Breast epithelium (tissue), 4 donors: ENCODE data around the gene DNAJC13. TPM values are rescaled to one million over a fixed set of nuclear protein-coding genes. Genes with fewer than 3 reads are reported as not detected.

Source experiments
- DNase-seq, 2 donors: peaks; one replicate each; pipeline ENCODE4 v3.0.0-alpha.2; 2019; ENCODE audit warnings: low spot score in 2 of 2
- H3K27ac ChIP-seq, 2 donors: fragments of 200-600 bp; sonication (generic) in 1 of 2; one replicate each; pipeline ENCODE4 v1.5.1; 2016 to 2019; ENCODE audit warnings: mild to moderate bottlenecking in 1 of 2
- H3K27me3 ChIP-seq, 2 donors: fragments of 200-600 bp; sonication (generic) in 1 of 2; one replicate each; pipeline versions ENCODE4 v1.5.1 to v1.6.0; 2017 to 2019; ENCODE audit warnings: control low read depth in 1 of 2, mild to moderate bottlenecking in 1 of 2
- H3K36me3 ChIP-seq: fragments of 200-600 bp; one replicate; pipeline ENCODE4 v1.5.1; 2019
- H3K4me1 ChIP-seq, 2 donors: fragments of 200-600 bp; sonication (generic); one replicate each; pipeline ENCODE4 v1.5.1; 2016 to 2019; ENCODE audit warnings: control low read depth in 1 of 2
- H3K4me3 ChIP-seq, 3 donors: fragments of 200-600 bp; sonication (generic); 1 replicate in 2 of 3; 2 replicates in 1 of 3; pipeline ENCODE4 v1.5.1; 2016 to 2019; ENCODE audit warnings: mild to moderate bottlenecking in 3 of 3, moderate library complexity in 2 of 3
- H3K9me3 ChIP-seq, 2 donors: fragments of 200-600 bp; sonication (generic) in 1 of 2; one replicate each; pipeline ENCODE4 v1.5.1; 2016 to 2019; ENCODE audit warnings: control low read depth in 1 of 2
- POLR2A ChIP-seq: fragments of 450-650 bp; IDR thresholded peaks from one replicate; pipeline ENCODE4 v1.6.1; 2016; ENCODE audit warnings: antibody characterized with exemption, mild to moderate bottlenecking, moderate library complexity
- POLR2AphosphoS5 ChIP-seq, 3 donors: sonication (generic); formaldehyde crosslinking; IDR thresholded peaks; one replicate each; pipeline ENCODE4 v1.6.1; 2017; ENCODE audit warnings: antibody characterized with exemption in 3 of 3
- intact Hi-C: fragments of 100-400 bp; cut with DNase I; formaldehyde crosslinking; loops from one replicate; pipeline ENCODE4 v1.15.1; 2023; ENCODE audit warnings: low total_unique reads
- total RNA-seq, 3 donors: library from RNA; depleted of rRNA; stranded (reverse); fragments of >200 nt; gene quantifications; one replicate each; pipeline ENCODE4 v1.1.0, GENCODE V29; 2016
- TF ChIP-seq, protein P1 (sequence below), 3 donors: fragments of 450-650 bp; IDR thresholded peaks; one replicate each; pipeline ENCODE4 v1.5.1; 2016 to 2017; ENCODE audit warnings: antibody characterized with exemption in 3 of 3, mild to moderate bottlenecking in 3 of 3, moderate library complexity in 3 of 3

Gene DNAJC13
- total RNA-seq, 3 donors from 2014 or later = 42.0 to 56.5 (median 53.6) TPM

DNA sequence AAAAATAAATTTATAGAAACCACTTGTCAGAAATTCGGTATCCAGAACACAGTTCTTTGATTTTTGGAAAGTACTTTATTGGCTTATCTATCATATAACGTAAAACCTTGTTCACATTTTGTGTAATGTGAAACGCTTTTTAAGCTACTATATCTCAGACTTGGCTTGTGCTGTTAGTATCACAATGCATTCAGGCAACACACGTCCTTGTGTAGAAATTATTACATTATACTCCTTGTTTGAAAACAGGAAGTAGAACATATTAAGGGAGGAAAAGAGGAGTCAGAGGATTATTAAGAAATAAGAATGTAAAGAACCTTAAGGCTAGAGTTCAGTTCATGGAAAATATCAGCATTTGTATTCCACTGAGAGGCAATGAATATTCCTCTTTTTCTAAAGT is 1.6 kb downstream of the DNAJC13 start:
- Histone ChIP-seq H3K9me3 (no peaks in the 10 kb centered on the region), H3K4me3 (peak overlapping the region; percentile 68 to 99 (median 95)), H3K36me3 (no peaks in the 10 kb centered on the region), H3K27ac (no peak overlapping the region), H3K4me1 (peaks cover 4 to 9% of the 10 kb centered on the region in 2 donors), H3K27me3 (no peaks in the 10 kb centered on the region)
- no peak for DNase-seq
- intact Hi-C loops = no loop called here
- TF ChIP-seq, protein P1, sequence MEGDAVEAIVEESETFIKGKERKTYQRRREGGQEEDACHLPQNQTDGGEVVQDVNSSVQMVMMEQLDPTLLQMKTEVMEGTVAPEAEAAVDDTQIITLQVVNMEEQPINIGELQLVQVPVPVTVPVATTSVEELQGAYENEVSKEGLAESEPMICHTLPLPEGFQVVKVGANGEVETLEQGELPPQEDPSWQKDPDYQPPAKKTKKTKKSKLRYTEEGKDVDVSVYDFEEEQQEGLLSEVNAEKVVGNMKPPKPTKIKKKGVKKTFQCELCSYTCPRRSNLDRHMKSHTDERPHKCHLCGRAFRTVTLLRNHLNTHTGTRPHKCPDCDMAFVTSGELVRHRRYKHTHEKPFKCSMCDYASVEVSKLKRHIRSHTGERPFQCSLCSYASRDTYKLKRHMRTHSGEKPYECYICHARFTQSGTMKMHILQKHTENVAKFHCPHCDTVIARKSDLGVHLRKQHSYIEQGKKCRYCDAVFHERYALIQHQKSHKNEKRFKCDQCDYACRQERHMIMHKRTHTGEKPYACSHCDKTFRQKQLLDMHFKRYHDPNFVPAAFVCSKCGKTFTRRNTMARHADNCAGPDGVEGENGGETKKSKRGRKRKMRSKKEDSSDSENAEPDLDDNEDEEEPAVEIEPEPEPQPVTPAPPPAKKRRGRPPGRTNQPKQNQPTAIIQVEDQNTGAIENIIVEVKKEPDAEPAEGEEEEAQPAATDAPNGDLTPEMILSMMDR (IDR thresholded peaks at IDR 0.05) = no peak
- TF ChIP-seq POLR2AphosphoS5 (IDR thresholded peaks at IDR 0.05) (no peak), POLR2A (no peak)

DNA sequence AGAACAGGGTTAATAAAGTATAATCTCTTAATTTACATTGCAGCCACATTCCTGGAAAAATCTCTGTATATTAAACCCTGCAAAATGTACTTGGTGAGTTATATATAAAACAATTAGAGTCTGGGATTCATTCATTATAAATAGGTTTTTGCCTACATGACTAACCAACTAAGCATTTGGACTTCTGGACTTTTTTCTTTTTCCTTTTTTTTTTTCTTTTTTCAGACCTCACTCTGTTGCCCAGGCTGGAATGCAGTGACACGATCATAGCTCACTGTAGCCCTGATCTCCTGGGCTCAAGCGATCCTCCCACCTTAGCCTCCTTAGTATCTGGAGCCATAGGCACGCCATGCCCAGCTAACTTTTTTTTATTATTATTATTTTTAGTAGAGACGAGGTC is 4.5 kb downstream of the DNAJC13 start:
- TF ChIP-seq POLR2AphosphoS5 (IDR thresholded peaks at IDR 0.05) (no peak), POLR2A (no peak)
- TF ChIP-seq, protein P1 (IDR thresholded peaks at IDR 0.05) = no peak
- Histone ChIP-seq H3K9me3 (no peaks in the 10 kb centered on the region), H3K4me3 (no peak overlapping the region), H3K27ac (no peak overlapping the region), H3K27me3 (no peaks in the 10 kb centered on the region), H3K4me1 (peaks cover 4 to 9% of the 10 kb centered on the region in 2 donors), H3K36me3 (no peaks in the 10 kb centered on the region)
- intact Hi-C loops = no loop called here
- no peak for DNase-seq

DNA sequence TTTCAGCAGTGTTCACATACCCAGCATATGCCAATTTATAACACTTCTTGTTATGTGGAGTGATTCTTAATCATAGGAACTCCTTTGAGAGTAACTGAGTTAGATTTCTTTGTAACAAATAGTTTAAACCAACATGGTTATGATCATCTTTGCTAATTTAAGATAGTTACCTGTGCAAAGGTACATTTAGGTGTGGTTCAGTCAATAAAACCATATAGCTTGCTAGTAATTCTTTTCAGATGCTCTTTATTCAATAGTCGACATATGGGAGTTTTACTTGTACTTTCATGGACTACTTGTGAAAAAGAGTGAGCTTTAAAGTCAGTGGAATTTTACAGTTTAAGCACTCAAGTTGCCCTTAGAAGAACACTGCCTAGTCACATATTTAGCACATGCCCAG is 5.2 kb downstream of the DNAJC13 start:
- no peak overlapping the region for H3K27ac ChIP-seq
- intact Hi-C loops = no loop called here
- TF ChIP-seq POLR2AphosphoS5 (IDR thresholded peaks at IDR 0.05) = no peak
- TF ChIP-seq, protein P1 (IDR thresholded peaks at IDR 0.05) = no peak
- no peak for TF ChIP-seq POLR2A
- H3K4me3 ChIP-seq = no peak overlapping the region
- DNase-seq = no peak
- H3K36me3 ChIP-seq = no peaks in the 10 kb centered on the region
- no peaks in the 10 kb centered on the region for H3K27me3 ChIP-seq
- H3K4me1 ChIP-seq = peaks cover 4 to 9% of the 10 kb centered on the region in 2 donors
- no peaks in the 10 kb centered on the region for H3K9me3 ChIP-seq

DNA sequence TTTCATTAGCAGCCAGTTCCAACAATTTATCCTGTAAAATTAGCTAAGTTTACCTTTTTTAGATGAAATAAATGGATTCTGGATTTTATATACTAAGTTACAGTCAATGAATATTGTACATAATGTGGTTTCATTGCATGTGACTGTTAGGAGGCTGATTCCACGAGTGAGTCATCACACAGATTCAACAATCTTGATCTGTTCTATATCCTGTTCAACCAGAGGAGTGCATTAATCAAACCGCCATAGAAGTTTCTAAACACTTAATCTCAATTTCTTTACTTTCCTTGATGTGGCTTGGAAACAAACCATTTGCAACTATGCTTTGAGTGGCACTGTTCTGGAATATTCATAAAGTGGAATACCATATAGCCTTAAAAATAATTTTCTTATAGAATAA is 15.3 kb downstream of the DNAJC13 start:
- no peaks in the 10 kb centered on the region for H3K9me3 ChIP-seq
- no peaks in the 10 kb centered on the region for H3K4me1 ChIP-seq
- no peak for DNase-seq
- no peak overlapping the region for H3K27ac ChIP-seq
- H3K36me3 ChIP-seq = no peaks in the 10 kb centered on the region
- no peaks in the 10 kb centered on the region for H3K27me3 ChIP-seq
- intact Hi-C loops = no loop called here
- no peak overlapping the region for H3K4me3 ChIP-seq
- TF ChIP-seq, protein P1 (IDR thresholded peaks at IDR 0.05) = no peak
- TF ChIP-seq POLR2AphosphoS5 (IDR thresholded peaks at IDR 0.05) = no peak

DNA sequence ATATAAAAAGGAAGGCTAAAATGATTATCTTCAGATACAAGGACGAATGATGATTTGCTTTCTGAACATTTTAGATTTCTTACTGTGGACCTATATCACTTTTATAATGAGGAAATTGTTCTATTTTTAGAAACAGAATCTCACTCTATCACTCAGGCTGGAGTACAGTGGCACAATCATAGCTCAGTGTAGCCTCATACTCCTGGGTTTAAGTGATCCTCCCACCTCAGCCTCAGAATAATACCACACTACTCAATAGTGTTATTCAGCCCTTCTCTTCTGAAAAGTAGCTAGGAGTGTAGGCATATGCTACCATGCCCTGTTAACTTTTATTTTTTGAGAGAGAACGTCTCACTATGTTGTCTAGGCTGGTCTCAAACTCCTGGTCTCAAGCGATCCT is 15.8 kb downstream of the DNAJC13 start:
- Histone ChIP-seq H3K27ac (no peak overlapping the region), H3K9me3 (no peaks in the 10 kb centered on the region), H3K27me3 (no peaks in the 10 kb centered on the region), H3K4me1 (no peaks in the 10 kb centered on the region), H3K36me3 (no peaks in the 10 kb centered on the region), H3K4me3 (no peak overlapping the region)
- TF ChIP-seq, protein P1 (IDR thresholded peaks at IDR 0.05) = no peak
- no peak for TF ChIP-seq POLR2AphosphoS5 (IDR thresholded peaks at IDR 0.05)
- TF ChIP-seq POLR2A = no peak
- no peak for DNase-seq
- intact Hi-C loops = no loop called here
